Femur (tissue), 1 donor: ENCODE results near the gene CLIC6.

Experiments used
- DNase-seq: peaks from one replicate; pipeline ENCODE4 v3.0.0-alpha.2; 2017

Gene CLIC6

DNA sequence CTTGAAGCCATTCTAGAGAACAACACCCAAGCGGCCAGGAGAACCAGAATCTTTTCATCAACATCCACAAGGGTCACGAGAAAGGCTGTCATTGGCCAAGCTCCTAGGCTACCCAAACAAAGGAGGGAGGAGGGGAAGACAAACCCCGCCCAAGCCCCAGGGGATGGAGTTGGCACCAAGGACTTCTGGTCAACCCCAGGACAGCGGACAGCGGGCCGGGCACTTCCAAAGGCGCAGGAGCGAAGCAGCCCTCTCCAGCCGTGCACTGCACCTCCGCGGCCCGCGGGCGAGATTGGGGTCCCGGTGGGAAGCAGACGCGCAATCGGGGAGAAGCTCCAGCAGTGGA is at the start of gene CLIC6:
TSS of gene CLIC6 (plus strand) at position 192 of the 346 bp plus-strand sequence. CDS start 395 bp downstream, outside the sequence.
- DNase-seq = no peak

DNA sequence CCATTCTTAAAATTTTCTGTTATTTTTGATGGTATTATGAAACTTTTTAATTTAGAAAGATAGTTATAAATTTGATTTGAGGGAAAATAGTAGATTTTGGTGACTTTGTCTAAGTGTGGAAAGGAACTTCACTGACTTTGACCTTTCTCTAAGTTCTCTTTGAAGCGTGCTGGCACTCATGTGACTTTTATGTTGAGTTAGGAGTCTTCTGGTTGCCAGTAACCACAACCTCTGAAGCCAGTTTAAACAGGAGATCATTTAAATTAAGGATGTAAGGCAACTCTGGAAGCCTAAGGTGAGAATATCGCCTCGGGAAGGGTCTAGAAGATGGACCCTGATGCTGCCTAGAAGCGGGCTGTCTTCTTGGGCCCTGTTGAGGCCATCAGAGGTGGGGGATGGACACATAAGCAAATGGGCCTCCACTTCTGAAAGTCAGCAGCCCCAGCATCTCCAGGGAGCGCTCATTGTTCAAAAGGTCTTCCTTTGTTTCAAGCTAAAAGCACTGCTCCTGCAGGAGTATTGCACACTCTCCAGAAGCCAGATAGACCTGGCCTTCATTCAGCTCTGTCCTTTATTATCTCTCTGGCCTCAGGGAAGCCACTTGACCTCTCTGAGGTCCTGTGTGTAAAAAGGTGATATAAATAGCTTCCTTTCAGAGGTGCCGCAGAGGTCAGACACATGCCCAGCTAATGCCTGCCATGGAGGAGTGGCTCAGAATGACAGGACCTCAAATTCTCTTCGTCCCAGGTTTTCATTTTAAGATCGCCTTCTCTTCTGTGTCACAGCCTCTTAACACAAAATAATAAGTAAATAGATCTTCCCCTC is 48.7 kb upstream of the CLIC6 start:
- no peak for DNase-seq

DNA sequence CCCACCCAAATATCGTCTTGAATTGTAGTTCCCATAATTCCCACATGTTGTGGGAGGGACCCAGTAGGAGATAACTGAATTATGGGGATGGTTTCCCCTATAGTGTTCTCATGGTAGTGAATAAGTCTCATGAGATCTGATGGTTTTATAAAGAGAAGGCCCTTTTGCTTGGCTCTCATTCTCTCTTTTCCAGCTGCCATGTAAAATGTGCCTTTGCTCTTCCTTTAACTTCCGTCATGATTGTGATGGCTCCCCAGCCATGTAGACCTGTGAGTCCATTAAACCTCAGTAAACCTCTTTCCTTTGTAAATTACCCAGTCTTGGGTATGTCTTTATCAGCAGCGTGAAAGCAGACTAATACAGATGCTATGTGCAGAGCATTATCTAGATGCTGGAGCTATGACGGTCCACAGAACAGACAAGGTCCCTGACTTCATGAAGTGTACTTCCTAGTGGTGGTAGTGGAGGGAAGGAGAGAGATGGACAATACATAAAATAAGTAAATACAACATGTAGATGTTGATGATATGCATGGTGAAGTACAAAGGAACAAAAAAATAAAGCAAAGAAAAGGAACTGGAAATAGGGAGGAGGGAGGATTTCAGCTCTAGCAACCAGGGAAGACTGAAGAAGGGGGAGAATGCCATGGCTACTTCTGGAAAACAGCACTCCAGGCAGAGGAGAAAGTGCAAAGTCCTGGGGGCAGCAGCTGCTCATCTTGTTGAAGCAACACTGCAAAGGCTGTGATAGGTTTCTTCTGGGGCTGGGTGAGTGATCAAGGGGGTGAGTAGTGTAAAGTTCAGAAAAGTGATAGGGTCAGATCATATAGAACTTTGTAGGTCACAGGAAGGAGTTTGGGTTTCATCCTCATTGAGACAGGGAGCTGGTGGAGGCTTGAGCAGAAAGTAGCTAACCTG is 47.1 kb upstream of the CLIC6 start:
- DNase-seq = no peak

DNA sequence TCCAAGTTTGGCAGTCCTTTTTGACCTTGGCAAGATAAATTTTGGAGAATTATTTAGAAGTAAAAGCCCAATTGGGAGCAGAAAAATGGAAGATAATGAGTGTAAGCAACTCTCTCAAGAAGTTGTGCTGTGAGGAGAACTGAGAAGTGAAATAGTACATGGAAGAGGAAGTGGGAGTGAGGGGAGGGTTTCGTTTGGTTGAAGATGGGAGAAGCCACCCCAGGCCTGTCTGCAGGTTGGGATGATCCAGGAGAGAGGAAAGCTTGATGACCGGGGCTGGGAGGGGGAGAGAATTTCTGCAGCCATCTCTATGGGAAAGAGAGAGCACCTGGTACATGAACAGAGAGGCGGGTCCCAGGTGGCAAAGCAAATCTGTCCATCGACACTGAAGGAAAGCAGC is 45.3 kb upstream of the CLIC6 start:
- no peak for DNase-seq

DNA sequence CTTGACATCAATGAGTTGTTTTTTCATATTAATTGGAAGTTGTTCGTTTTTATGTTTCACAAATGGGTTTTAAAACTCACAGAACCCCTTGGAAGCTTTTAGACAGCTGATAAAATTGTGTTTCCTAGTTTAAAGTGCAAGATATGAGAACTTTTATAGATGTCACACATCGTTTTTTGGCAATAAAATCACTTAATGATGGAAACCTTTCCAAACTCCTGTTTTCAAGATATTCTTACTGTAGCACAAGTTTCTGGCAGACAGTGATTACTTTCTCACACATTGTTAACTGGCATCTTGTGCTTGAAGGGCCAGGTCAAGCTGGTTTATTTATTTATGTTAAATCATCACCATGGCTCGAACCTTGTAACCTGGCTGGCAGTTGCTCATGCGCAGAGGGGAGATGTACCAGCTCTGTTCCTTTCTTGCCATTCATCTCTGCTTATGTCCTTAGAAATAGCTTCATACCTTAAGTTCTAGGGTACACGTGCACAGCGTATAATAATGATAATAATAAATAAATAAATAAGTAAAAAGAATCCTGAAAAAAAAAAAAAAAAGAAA is 43.7 kb upstream of the CLIC6 start:
- no peak for DNase-seq

DNA sequence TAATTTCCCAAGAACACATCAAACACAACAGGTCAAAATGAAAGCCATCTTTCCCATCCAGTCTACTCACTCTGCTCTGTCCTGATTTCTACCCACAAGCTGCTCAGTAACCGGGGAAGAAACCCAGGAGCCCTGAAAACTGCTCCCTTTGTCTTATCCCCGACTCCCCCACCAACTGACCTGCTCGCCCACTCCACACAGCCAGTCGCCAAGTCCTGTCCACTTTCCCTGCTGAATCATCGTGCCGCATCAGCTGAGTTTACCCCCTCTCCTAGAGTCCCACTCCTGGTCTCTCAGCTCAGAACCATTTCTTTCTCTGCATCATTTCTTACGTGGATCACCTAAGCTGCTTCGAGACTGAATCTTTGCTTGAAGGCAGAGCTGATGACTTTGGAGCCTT is 42.7 kb upstream of the CLIC6 start:
- DNase-seq = no peak

DNA sequence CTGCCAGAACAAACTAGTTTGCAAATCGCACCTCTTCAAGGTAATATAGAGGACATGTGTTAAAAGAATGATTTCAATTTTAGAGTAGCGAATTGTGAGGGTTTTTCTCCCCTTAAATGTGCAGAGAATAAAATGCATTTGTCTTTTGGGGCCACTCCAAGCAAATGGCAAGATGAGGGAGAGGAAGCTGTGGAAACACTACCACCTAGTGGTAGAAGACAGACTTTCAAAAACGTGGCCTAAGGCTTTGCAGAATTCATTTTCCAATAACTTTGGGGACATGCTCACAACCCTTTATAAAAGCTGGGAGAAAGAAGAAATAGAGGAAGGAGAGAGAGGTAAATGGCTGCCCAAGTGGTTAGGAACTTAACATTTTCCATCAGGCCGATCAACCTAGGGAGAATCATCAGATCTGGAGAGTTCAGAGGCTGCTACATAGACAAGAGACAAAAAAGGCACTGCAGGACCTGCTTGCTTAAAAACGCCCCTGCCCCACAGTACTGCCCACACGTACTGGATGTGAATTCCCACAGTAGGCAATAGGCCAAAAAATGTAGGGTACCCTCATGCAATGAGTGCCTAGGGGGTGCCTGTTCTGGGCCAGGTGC is 38.2 kb upstream of the CLIC6 start:
- DNase-seq = peak; percentile 32

DNA sequence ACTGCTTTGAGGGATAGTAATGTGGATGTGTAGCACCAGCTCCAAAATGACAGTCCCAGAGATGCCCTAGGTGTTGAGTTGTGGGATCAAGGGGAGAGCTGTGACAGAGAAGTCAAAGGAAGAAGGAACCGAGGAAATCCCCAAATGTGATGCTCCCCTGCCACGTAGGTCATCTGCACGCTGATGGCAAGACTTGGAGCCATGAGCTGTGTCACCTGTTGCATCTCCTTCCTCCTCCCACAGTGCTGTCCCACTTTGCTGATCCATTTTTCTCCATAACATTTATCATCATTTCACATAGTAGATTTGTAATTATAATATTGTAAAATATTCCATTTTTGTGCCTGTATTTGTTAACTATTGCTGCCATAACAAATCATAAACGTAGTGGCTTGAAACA is 36.3 kb upstream of the CLIC6 start:
- no peak for DNase-seq

DNA sequence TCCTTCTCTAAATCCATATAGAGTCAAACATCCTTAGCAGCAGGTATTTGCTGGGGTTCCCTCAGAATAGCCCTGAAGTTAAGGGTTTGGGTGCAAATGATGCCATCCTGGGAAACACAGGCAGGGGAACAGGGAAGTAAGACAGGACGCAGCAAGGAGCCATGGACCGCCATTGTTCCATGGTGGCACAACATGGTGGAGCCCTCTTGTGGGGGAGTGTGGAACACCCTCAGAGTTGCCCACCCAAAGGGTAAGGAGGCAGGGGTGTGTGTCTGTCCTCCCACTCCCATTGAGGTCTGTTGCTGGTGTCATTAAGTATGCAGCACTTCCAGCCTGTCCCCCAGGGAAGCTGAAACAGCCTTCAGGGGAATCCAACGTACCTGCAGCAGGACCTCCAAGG is 33.5 kb upstream of the CLIC6 start:
- no peak for DNase-seq

DNA sequence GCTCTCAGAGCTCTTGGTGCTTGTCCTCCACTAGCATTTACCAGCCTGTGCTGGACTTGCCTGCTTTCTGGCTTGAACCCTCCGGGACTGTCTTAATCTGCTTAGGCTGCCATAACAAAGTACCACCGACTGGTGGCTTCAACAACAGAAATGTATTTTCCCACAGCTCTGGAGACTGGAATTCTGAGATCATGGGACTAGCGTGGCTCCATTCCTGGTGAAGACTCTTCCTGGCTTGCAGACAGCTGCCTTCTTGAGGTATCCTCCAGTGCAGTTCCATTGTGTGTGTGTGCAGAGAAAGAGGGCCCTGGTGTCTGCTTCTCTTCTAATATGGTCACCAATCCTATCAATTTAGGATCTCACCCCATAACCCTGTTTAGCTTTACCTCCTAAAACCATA is 31.8 kb upstream of the CLIC6 start:
- DNase-seq = no peak

DNA sequence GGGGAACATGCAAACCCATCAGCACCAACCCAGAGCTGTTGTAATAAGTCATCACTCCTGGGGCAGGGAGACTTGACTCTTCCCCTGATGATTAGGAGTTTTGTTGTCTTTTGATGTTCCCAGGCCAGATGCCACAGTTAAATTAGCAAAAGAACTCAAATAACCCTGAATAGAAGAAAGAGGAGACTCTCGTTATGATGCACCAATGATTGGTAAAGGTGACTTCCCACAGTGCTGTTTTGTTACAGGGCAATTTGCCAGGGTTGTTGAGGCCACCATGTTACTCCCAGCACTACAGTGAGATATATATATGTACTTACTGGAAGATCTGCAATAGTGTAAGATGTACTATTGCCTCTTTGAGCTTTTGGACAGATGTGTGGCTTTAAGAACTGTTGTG is 29.5 kb upstream of the CLIC6 start:
- DNase-seq = no peak

DNA sequence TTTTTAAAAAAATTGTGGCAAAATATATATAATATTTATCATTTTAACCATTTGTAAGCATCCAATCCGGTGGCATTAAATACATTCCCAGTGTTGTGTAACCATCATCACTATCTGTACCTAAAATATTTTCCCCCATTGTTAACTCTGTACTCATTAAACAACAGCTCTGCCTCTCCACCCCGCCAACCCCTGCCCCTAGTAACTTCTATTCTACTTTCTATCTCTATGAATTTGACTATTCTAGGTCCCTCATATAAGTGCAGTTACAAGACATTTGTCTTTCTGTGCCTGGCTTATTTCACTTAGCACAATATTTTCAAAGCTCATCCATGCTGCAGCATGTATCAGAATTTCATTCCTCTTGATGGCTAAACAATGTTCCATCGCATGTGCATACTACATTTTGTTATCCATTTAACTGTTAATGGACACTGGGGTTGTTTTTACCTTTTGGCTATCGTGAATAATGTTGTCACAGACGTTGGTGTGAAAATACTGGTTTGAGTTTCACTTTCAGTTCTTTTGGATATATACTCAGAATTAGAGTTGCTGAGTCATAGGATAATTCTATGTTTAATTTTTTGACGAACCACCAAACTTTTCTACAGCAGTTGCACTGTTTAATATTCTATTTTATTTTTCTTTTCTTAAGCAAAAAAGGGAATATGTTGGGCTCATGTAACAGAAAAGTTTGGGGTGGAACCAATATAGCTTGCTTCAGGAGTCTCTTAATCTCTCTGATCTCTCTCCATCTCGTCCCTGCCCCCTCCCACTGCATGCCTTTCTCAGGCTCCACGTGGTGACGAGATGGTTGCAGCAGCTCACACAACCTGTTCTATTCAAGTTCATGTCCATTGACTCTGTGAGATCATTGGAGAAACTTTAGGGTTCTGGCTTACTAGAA is 28.7 kb upstream of the CLIC6 start:
- DNase-seq = no peak

DNA sequence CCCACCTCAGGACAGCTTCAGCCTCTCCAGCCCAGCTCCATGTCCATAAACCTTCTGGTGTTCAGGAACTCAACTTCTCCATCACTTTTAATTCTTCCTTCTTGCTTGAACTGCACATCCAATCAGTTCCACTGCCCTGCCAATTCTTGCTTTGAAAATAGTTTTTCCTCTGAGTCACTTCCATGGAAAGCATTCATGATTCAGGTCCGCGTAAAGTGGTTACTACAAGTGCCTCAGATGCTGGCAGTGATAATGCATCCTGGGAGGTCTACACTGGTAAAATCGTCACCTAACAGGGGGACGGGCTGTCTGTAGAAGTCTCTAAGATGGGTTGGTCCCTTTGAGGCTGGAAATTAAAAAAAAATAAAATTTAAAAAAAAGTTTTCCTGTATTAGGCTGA is 27.9 kb upstream of the CLIC6 start:
- DNase-seq = no peak

DNA sequence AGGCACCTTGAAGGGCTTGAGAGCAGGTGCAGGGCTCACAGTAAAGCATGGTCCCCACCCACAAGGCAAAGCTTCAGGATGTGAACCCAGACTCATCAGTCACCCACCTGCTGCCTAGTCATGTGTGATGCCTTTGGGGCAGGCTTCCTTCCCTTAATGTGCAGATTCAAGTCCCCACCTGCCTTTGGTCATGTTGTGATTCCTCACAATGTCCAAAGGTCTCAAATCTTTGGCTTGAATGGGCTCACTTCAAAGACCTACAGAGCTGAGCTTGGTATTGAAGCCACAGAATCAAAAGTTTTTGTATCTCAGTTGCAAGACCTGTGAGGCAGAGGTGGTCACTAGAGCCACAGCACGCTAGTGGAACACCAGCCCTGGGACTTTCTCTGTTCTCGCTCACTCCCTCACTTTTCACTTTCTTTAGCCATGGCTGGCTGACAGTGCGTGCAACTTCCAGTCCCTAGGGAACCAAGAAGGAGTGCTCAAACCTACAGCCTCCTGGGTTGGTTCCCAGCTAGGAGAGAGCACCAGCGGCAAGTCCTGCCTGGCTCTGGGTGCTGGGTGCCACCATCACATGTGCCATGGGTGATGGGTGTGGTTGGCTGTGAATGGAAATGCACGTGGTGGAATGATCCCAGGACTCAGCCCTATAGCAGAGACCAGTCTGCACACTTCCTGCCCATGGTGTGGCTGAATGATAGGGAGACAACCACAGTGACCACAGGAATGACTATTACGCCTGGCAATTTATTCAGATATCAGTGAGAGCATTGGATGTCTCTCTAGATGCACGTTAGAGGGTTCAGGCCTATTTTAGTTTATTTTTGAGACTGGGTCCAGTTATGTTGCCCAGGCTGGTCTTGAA is 26.4 kb upstream of the CLIC6 start:
- DNase-seq = no peak

DNA sequence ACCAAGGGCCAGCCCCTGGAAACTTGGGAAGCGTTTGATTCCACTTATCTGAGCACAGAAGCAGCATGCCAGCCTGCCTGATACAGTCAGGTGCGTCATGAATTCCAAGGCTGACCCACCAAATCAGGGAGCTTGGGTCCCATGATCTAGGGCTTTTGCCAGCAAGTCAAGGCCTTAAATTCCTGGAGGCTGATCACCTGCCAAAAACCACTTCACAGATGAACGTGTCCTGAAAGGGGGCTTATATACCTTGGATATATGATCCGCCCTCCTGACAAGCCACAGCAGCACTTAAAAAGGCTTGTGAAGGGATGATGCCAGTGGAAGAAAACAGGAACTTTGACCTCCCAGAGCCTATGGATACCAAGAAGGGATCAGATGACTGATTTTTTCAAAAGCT is 24.0 kb upstream of the CLIC6 start:
- no peak for DNase-seq

DNA sequence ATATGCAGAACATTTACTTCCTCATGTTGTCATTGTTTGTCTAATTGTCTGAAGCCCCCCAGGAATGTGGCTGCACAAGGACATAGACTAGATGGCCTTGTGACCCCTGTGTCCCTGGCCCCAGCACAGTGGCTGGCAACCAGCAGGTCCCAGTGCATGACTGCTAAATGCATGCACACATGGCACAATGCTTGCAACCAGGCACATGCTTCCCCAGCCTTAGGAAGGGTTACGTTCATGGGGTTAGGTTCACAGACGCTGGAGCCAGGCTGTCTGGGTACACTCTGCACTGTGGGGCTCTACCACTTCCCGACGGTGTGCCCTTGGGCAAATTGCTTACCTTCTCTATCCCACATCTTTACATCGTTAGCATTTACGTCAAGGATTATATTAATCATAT is 21.2 kb upstream of the CLIC6 start:
- DNase-seq = no peak

DNA sequence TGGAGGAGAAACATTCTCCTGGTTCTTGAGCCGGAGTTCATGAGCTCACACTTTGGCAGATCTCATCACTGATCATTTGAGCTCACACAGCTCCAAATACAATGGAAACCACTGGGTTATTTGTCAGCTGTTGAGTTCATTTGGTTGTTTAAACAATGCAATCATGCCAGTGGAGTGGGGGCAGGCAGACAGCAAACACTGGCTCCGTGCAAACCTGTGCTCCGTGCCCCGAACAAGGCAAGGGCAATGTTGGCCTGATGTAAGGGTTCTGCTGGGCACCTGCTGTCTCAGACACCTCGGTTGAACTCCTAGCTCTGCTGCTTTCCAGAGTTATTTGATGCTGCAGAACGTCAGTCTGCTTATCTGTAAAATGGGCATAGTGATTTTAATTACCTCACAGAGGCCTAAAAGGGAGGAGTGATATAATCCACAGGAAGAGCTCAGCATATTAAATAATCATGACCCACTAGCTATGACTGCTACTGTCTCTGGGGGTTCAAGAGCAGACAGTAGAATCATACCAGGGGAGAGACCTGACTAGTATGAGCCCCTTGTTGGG is 20.0 kb upstream of the CLIC6 start:
- no peak for DNase-seq

DNA sequence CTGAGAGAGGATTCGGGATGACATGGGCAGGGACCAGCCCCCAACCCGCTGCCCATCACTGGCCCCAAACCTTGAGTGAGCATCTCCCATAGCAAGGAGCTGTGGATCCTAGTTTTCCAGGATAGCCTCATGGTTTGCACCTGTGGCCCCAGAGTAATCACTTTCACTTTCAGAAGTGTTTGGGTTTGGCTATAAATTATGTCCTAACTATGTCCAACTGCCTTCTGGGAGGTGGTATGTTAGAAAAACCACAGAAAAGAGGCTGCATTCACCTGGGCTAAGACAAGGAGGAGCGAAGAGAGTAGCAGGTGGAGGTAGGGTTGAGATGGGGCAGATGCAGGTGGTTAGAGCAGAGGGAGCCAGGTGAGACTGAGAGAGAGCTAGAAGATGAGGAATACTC is 19.4 kb upstream of the CLIC6 start:
- no peak for DNase-seq

DNA sequence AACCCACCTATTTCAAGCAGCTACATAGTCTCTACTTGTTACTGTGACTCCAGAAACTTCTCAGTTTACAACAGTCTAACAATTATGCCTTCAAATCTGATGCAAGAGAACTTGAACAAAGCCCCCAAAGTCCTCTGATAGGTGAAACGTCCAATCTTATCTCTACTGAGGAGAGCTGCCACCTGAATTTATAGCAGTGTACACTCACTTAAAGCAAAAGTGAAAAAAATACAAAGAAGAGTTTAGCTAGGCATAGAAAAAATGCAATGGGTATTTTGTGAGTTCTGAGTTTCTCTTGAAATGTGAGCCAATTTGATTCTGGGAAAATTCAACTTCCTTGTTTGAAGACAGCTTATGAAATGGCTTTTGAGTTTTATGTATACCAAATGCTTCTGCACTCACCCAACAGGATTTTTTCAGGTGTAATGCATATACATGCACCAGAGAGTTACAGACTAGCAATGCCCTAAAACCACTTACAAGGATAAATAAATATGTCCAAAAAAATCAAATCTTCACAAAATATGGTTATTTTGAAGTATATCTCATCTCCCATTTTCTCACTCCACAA is 17.8 kb upstream of the CLIC6 start:
- no peak for DNase-seq

DNA sequence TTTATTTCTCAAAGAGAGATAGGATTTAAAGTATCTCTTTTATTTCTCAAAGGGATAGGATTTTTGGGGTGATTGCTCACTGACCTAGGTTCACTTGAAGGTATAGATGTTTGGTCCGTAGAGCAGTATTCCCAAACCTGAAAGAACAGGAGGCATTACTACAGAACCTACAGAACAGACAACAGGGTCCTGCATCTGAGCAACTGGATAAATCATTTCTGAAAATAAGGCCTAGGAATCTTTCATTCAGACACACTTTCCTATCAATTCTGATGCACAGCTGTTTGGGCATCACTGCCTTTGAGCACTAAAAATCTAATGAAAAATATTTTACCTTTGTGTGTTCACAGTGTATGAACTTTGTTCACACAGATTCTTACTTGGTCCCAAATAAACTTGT is 17.2 kb upstream of the CLIC6 start:
- no peak for DNase-seq

DNA sequence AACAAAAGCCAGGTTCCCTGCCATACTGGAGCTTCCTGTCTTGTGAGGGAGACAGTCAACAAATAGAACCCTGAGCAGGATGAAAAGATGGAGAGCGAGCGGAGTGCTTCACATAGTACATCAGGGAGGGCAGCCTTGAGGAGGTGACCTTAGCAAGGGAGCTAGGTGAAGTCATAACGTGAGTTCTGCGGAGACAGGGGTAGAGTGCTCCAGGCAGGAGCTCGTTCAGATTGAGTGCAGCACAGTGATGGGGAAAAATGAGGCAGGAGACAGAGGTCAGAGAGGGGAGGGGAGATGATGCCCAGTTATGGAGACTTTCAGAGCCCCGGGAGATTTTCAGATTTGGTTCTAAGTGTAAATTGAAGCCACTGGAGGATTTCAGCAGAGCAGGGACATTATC is 15.3 kb upstream of the CLIC6 start:
- no peak for DNase-seq
